ENCODE measurements around the gene CLIC4. TPM values are rescaled to one million over a fixed set of nuclear protein-coding genes. Genes with fewer than 3 reads are reported as not detected.
"Not testable (repeated sequence)": the region's sequence is repeated elsewhere in the genome, so short reads cannot be mapped to it uniquely, and the experiment has no call there.

CLIC4 gene
- total RNA-seq, 1 donor from 2014 or later: 123 TPM

GRCh38 chr1:24805534-24806301 lies 60.5 kb downstream of the CLIC4 start:
- Mint-ChIP-seq H3K27me3 (ENCODE audit: low read depth) (no peaks in the 10 kb centered on the region), H3K27ac (ENCODE audit: unreplicated experiment) (no peak overlapping the region), H3K9me3 (no peaks in the 10 kb centered on the region), H3K36me3 (ENCODE audit: low read depth) (peaks cover 3% of the 10 kb centered on the region), H3K4me1 (peaks cover 21% of the 10 kb centered on the region), H3K4me3 (no peak overlapping the region)
- DNase-seq (ENCODE audit: low read depth, low spot score): no peak
- no peak for TF ChIP-seq CTCF (conservative IDR thresholded peaks at IDR 0.05)

DNA sequence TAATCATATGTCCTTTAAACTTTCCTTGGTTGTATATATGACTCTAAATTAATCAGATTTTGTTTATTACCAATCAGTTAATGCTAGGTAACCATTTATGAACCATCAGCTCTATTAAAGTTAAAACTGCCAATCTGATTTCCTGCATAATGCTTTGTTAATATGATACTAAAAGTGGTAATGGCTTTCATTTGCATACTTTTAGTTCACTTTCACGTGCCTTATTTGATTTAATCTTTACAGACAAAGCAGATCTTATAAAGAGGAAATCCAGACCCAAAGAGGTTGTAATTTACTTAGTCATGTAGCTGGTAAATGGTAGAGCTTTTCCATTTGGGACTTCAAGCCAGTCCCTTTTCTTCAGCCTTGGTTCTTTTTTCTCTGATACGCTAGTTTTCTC lies 61.3 kb downstream of the CLIC4 start:
- H3K36me3 Mint-ChIP-seq (ENCODE audit: low read depth): peaks cover 3% of the 10 kb centered on the region
- H3K4me3 Mint-ChIP-seq: no peak overlapping the region
- H3K9me3 Mint-ChIP-seq: no peaks in the 10 kb centered on the region
- H3K4me1 Mint-ChIP-seq: peaks cover 16% of the 10 kb centered on the region
- no peaks in the 10 kb centered on the region for H3K27me3 Mint-ChIP-seq (ENCODE audit: low read depth)
- DNase-seq (ENCODE audit: low read depth, low spot score): no peak
- no peak for TF ChIP-seq CTCF (conservative IDR thresholded peaks at IDR 0.05)
- no peak overlapping the region for H3K27ac Mint-ChIP-seq (ENCODE audit: unreplicated experiment)

DNA sequence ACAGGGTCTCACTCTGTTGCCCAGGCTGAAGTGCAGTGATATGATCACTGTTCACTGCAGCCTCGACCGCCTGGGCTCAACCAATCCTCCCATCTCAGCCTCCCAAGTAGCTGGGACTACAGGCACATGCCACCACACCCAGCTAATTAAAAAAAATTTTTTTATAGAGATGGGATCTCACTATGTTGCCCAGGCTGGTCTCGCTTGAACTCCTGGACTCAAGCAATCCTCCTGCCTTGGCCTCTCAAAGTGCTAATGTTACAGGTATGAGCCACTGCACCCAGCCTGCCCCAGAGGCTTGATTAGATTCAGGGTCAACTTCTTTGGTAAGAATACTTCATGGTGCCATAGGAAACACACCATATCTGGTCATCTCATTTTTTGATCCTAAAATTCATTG lies 66.2 kb downstream of the CLIC4 start:
- not testable (repeated sequence) for H3K27ac Mint-ChIP-seq (ENCODE audit: unreplicated experiment); H3K27me3 Mint-ChIP-seq (ENCODE audit: low read depth); DNase-seq (ENCODE audit: low read depth, low spot score)

DNA sequence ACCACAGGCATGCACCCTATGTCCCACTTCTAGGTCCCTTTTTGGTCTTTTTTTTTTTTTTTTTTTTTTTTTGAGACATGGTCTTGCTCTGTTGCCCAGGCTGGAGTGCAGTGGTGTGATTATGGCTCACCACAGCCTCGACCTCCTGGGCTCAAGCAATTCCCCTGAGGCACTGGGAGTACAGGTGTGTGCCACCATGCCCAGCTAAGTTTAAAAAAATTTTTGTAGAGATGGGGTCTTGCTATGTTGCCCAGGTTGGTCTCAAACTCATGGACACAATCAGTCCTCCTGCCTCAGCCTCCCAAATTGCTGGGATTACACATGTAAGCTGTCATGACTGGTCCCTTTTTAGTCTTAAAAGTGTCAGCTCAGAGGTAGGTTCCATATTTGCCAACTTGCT lies 75.0 kb downstream of the CLIC4 start:
- Mint-ChIP-seq H3K4me1 (peaks cover 21% of the 10 kb centered on the region), H3K36me3 (ENCODE audit: low read depth) (peaks cover 20% of the 10 kb centered on the region)
- not testable (repeated sequence) for H3K27ac Mint-ChIP-seq (ENCODE audit: unreplicated experiment); H3K4me3 Mint-ChIP-seq; H3K27me3 Mint-ChIP-seq (ENCODE audit: low read depth); H3K9me3 Mint-ChIP-seq; DNase-seq (ENCODE audit: low read depth, low spot score)

More for the DNA sequence above, 66.2 kb downstream of the CLIC4 start:
- H3K4me3 Mint-ChIP-seq, H3K9me3 Mint-ChIP-seq, H3K4me1 Mint-ChIP-seq: not testable (repeated sequence)
- peaks cover 15% of the 10 kb centered on the region for H3K36me3 Mint-ChIP-seq (ENCODE audit: low read depth)

- peaks cover 30% of the 10 kb centered on the region for H3K4me1 Mint-ChIP-seq
- H3K4me3 Mint-ChIP-seq: no peak overlapping the region
- no peaks in the 10 kb centered on the region for H3K36me3 Mint-ChIP-seq (ENCODE audit: low read depth)
- no peak for TF ChIP-seq CTCF (conservative IDR thresholded peaks at IDR 0.05)
- no peaks in the 10 kb centered on the region for H3K27me3 Mint-ChIP-seq (ENCODE audit: low read depth)
- no peak overlapping the region for H3K27ac Mint-ChIP-seq (ENCODE audit: unreplicated experiment)
- H3K9me3 Mint-ChIP-seq: no peaks in the 10 kb centered on the region
- no peak for DNase-seq (ENCODE audit: low read depth, low spot score)
Observed at GRCh38 chr1:24822887-24823286, 77.6 kb downstream of the CLIC4 start.

GRCh38 chr1:24823486-24823885 lies 78.2 kb downstream of the CLIC4 start:
- H3K27ac Mint-ChIP-seq (ENCODE audit: unreplicated experiment); H3K27me3 Mint-ChIP-seq (ENCODE audit: low read depth); H3K36me3 Mint-ChIP-seq (ENCODE audit: low read depth); H3K9me3 Mint-ChIP-seq; DNase-seq (ENCODE audit: low read depth, low spot score); H3K4me3 Mint-ChIP-seq: not testable (repeated sequence)
- peaks cover 36% of the 10 kb centered on the region for H3K4me1 Mint-ChIP-seq

DNA sequence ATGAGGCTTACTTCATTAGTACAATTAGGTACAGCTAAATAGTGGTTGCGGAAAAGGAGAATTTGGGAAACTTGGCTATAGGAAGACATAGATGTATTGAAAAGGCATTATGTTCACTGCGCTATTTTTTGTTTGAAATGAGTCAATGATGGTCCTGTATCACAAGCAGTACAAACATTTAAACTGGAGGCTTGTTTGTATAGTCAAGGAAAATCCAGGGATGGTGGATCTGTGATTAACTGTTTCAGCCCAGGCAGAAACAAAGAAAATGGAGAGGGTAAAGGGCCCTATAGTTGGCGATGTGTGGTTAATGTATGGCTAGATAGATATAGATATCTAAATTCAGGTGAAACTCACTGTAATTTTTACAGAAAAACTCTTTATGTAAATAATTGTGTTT lies 79.9 kb downstream of the CLIC4 start:
- no peaks in the 10 kb centered on the region for H3K9me3 Mint-ChIP-seq
- no peak for DNase-seq (ENCODE audit: low read depth, low spot score)
- TF ChIP-seq CTCF (conservative IDR thresholded peaks at IDR 0.05): no peak
- H3K36me3 Mint-ChIP-seq (ENCODE audit: low read depth): no peaks in the 10 kb centered on the region
- no peak overlapping the region for H3K4me3 Mint-ChIP-seq
- H3K4me1 Mint-ChIP-seq: peaks cover 44% of the 10 kb centered on the region
- H3K27ac Mint-ChIP-seq (ENCODE audit: unreplicated experiment): peak overlapping the region; percentile 77
- H3K27me3 Mint-ChIP-seq (ENCODE audit: low read depth): no peaks in the 10 kb centered on the region

Measured in neural crest cell (in vitro differentiated cells).